GM18498 (cell line): Measurements from ENCODE around the gene VSTM4.

Experiments
- ATAC-seq: cut with Tn5 transposase; IDR thresholded peaks from one replicate; pipeline ENCODE4 v1.9.1; 2021; ENCODE audit warnings: mild to moderate bottlenecking, moderate library complexity; ENCODE audit not compliant: unreplicated experiment

Gene VSTM4

GRCh38 chr10:49075743-49076142 is 39.6 kb downstream of the VSTM4 start:
- no peak for ATAC-seq

GRCh38 chr10:49074836-49075682 is 40.3 kb downstream of the VSTM4 start:
- ATAC-seq, result no peak

GRCh38 chr10:49072166-49072885 is 43.0 kb downstream of the VSTM4 start:
- ATAC-seq, result no peak

- no peak for ATAC-seq
Measured at GRCh38 chr10:49071160-49071761, 44.1 kb downstream of the VSTM4 start.

- ATAC-seq, result no peak
Measured at GRCh38 chr10:49070701-49071100, 44.6 kb downstream of the VSTM4 start.

- ATAC-seq, result no peak
Measured at GRCh38 chr10:49068672-49069217, 46.6 kb downstream of the VSTM4 start.

- ATAC-seq, result no peak
Measured at GRCh38 chr10:49068209-49068608, 47.1 kb downstream of the VSTM4 start.

GRCh38 chr10:49066944-49067730 is 48.2 kb downstream of the VSTM4 start:
- no peak for ATAC-seq

GRCh38 chr10:49062229-49062628 is 53.1 kb downstream of the VSTM4 start:
- no peak for ATAC-seq

- ATAC-seq, result no peak
Measured at GRCh38 chr10:49061667-49062066, 53.7 kb downstream of the VSTM4 start.

GRCh38 chr10:49058463-49059255 is 56.7 kb downstream of the VSTM4 start:
- no peak for ATAC-seq

- no peak for ATAC-seq
Measured at GRCh38 chr10:49057231-49057880, 58.0 kb downstream of the VSTM4 start.

GRCh38 chr10:49056356-49056755 is 59.0 kb downstream of the VSTM4 start:
- ATAC-seq, result no peak

- no peak for ATAC-seq
Measured at GRCh38 chr10:49055221-49055849, 60.0 kb downstream of the VSTM4 start.

- ATAC-seq, result no peak
Measured at GRCh38 chr10:49054753-49055152, 60.6 kb downstream of the VSTM4 start.

- ATAC-seq, result no peak
Measured at GRCh38 chr10:49053998-49054692, 61.2 kb downstream of the VSTM4 start.

- no peak for ATAC-seq
Measured at GRCh38 chr10:49053053-49053997, 62.0 kb downstream of the VSTM4 start.
